ENCODE results near the gene RNF212B. TPM values are rescaled to one million over a fixed set of nuclear protein-coding genes. Genes with fewer than 3 reads are reported as not detected.

The RNF212B gene
- total and polyA plus RNA-seq, 8 donors: 0.40 to 1.1 (median 1.1) TPM; not detected in 5

GRCh38 chr14:23242076-23242475 lies 4.3 kb downstream of the RNF212B start:
- H3K27me3 ChIP-seq: no peaks in the 10 kb centered on the region
- H3K4me3 ChIP-seq: no peak overlapping the region
- peak in 1 of 2 donors; percentile 15 for DNase-seq
- H3K4me1 ChIP-seq: peaks cover 5 to 25% (median 10%) of the 10 kb centered on the region in 4 donors
- WGBS, 5 donors: 59 to 80% (median 68%) methylated on average over 2 to 3 of the region's 3 CpGs
- H3K27ac ChIP-seq: no peak overlapping the region
- no peaks in the 10 kb centered on the region for H3K36me3 ChIP-seq
- intact Hi-C loops (cut with DNase I; ENCODE audit: low total_unique reads): no loop called here
- TF ChIP-seq POLR2A (IDR thresholded peaks at IDR 0.05) (no peak), CTCF (IDR thresholded peaks at IDR 0.05) (no peak), POLR2AphosphoS5 (IDR thresholded peaks at IDR 0.05) (no peak), EP300 (IDR thresholded peaks at IDR 0.05) (no peak)
- H3K9me3 ChIP-seq: no peaks in the 10 kb centered on the region

- WGBS, 5 donors: 73 to 85% (median 84%) methylated on average over 2 of the region's 2 CpGs
- Histone ChIP-seq H3K4me1 (peaks cover 2 to 15% (median 4%) of the 10 kb centered on the region in 4 donors), H3K4me3 (no peak overlapping the region), H3K27ac (no peak overlapping the region), H3K9me3 (no peaks in the 10 kb centered on the region), H3K27me3 (no peaks in the 10 kb centered on the region), H3K36me3 (no peaks in the 10 kb centered on the region)
- intact Hi-C loops (cut with DNase I; ENCODE audit: low total_unique reads): no loop called here
- peak in 1 of 2 donors; percentile 13 for DNase-seq
- no peak for TF ChIP-seq CTCF (IDR thresholded peaks at IDR 0.05)
- TF ChIP-seq POLR2AphosphoS5 (IDR thresholded peaks at IDR 0.05): no peak
- TF ChIP-seq POLR2A (IDR thresholded peaks at IDR 0.05): no peak
- TF ChIP-seq EP300 (IDR thresholded peaks at IDR 0.05): no peak
Observed at GRCh38 chr14:23243066-23243465, 5.3 kb downstream of the RNF212B start.

GRCh38 chr14:23245282-23245681 lies 7.5 kb downstream of the RNF212B start:
- H3K9me3 ChIP-seq: no peaks in the 10 kb centered on the region
- H3K36me3 ChIP-seq: no peaks in the 10 kb centered on the region
- intact Hi-C loops (cut with DNase I; ENCODE audit: low total_unique reads): no loop called here
- no peaks in the 10 kb centered on the region for H3K27me3 ChIP-seq
- H3K4me1 ChIP-seq: peaks cover 0 to 11% (median 2%) of the 10 kb centered on the region in 4 donors
- DNase-seq: peak in 1 of 2 donors; percentile 36
- peak overlapping the region in 1 of 5 donors; percentile 24 for H3K27ac ChIP-seq
- no peak overlapping the region for H3K4me3 ChIP-seq
- TF ChIP-seq CTCF (IDR thresholded peaks at IDR 0.05) (no peak), EP300 (IDR thresholded peaks at IDR 0.05) (no peak), POLR2AphosphoS5 (IDR thresholded peaks at IDR 0.05) (peak in 1 of 3 donors; percentile 16), POLR2A (IDR thresholded peaks at IDR 0.05) (no peak)

GRCh38 chr14:23248601-23249000 lies 10.9 kb downstream of the RNF212B start:
- Histone ChIP-seq H3K27me3 (no peaks in the 10 kb centered on the region), H3K9me3 (no peaks in the 10 kb centered on the region), H3K36me3 (no peaks in the 10 kb centered on the region), H3K27ac (no peak overlapping the region), H3K4me3 (no peak overlapping the region), H3K4me1 (peaks cover 0 to 11% (median 2%) of the 10 kb centered on the region in 4 donors)
- intact Hi-C loops (cut with DNase I; ENCODE audit: low total_unique reads): no loop called here
- TF ChIP-seq POLR2AphosphoS5 (IDR thresholded peaks at IDR 0.05) (no peak), POLR2A (IDR thresholded peaks at IDR 0.05) (no peak)
- WGBS, 5 donors: 66 to 87% (median 86%) methylated on average over 7 of the region's 7 CpGs
- DNase-seq: no peak

- TF ChIP-seq POLR2A (IDR thresholded peaks at IDR 0.05) (no peak), POLR2AphosphoS5 (IDR thresholded peaks at IDR 0.05) (no peak), EP300 (IDR thresholded peaks at IDR 0.05) (no peak), CTCF (IDR thresholded peaks at IDR 0.05) (no peak)
- H3K27me3 ChIP-seq: no peaks in the 10 kb centered on the region
- intact Hi-C loops (cut with DNase I; ENCODE audit: low total_unique reads): no loop called here
- H3K4me3 ChIP-seq: no peak overlapping the region
- H3K9me3 ChIP-seq: no peaks in the 10 kb centered on the region
- no peak for DNase-seq
- no peak overlapping the region for H3K27ac ChIP-seq
- WGBS, 5 donors: 62 to 71% (median 68%) methylated on average over 6 of the region's 6 CpGs
- H3K4me1 ChIP-seq: peaks cover 0 to 11% (median 2%) of the 10 kb centered on the region in 4 donors
- no peaks in the 10 kb centered on the region for H3K36me3 ChIP-seq
Observed at GRCh38 chr14:23249824-23250223, 12.1 kb downstream of the RNF212B start.
